HFFc6 (cell line): ENCODE data around the gene ZNF394. TPM values are rescaled to one million over a fixed set of nuclear protein-coding genes. Genes with fewer than 3 reads are reported as not detected.

Experiments used
- DNase-seq: peaks from one replicate; pipeline ENCODE4 v3.0.0-alpha.2; 2018
- H3K27ac Mint-ChIP-seq: 2 replicates; pipeline ENCODE4 v1.8.0; 2020; ENCODE audit warnings: mild to moderate bottlenecking, mixed read lengths
- H3K27me3 Mint-ChIP-seq: 2 replicates; pipeline ENCODE4 v1.8.0; 2021; ENCODE audit warnings: mild to moderate bottlenecking, moderate library complexity, mixed read lengths; ENCODE audit not compliant: insufficient read depth
- H3K36me3 Mint-ChIP-seq: 2 replicates; pipeline ENCODE4 v1.8.0; 2021; ENCODE audit warnings: low read depth, mixed read lengths
- H3K4me1 Mint-ChIP-seq: 2 replicates; pipeline ENCODE4 v1.8.0; 2020; ENCODE audit warnings: low read depth, mixed read lengths
- H3K4me3 Mint-ChIP-seq: 2 replicates; pipeline ENCODE4 v1.8.0; 2020; ENCODE audit warnings: mild to moderate bottlenecking, moderate library complexity, mixed read lengths
- H3K9me3 Mint-ChIP-seq: 2 replicates; pipeline ENCODE4 v1.8.0; 2020; ENCODE audit warnings: mild to moderate bottlenecking, mixed read lengths
- total RNA-seq, 6 experiments: library from RNA; stranded (reverse); fragmentation: NEBNext Ultra II Directional; extraction: Animal tissue kit (Norgen Biotek cat#: 25700); gene quantifications; 2 replicates in 1 of 6; 3 replicates in 5 of 6; pipeline ENCODE4 v1.2.3, GENCODE V29; 2021
- TF ChIP-seq, protein P1 (sequence below): fragments of 200-600 bp; sonication (generic); IDR thresholded peaks from 2 replicates; pipeline ENCODE4 v1.5.0; 2021; ENCODE audit warnings: antibody characterized with exemption, mild to moderate bottlenecking

ZNF394 gene
- total RNA-seq, 6 experiments from 2014 or later: 12.7 to 15.1 (median 14.4) TPM

- H3K27ac Mint-ChIP-seq: peak overlapping the region; percentile 98
- H3K4me1 Mint-ChIP-seq: peaks cover 30% of the 10 kb centered on the region
- peaks cover 4% of the 10 kb centered on the region; the same call in 1 of the 2 replicates for H3K27me3 Mint-ChIP-seq
- H3K4me3 Mint-ChIP-seq: peak overlapping the region; percentile 98
- peaks cover 12% of the 10 kb centered on the region for H3K9me3 Mint-ChIP-seq
- no peak for DNase-seq
- TF ChIP-seq, protein P1, sequence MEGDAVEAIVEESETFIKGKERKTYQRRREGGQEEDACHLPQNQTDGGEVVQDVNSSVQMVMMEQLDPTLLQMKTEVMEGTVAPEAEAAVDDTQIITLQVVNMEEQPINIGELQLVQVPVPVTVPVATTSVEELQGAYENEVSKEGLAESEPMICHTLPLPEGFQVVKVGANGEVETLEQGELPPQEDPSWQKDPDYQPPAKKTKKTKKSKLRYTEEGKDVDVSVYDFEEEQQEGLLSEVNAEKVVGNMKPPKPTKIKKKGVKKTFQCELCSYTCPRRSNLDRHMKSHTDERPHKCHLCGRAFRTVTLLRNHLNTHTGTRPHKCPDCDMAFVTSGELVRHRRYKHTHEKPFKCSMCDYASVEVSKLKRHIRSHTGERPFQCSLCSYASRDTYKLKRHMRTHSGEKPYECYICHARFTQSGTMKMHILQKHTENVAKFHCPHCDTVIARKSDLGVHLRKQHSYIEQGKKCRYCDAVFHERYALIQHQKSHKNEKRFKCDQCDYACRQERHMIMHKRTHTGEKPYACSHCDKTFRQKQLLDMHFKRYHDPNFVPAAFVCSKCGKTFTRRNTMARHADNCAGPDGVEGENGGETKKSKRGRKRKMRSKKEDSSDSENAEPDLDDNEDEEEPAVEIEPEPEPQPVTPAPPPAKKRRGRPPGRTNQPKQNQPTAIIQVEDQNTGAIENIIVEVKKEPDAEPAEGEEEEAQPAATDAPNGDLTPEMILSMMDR: no peak
- H3K36me3 Mint-ChIP-seq: peaks cover 47% of the 10 kb centered on the region
Observed at GRCh38 chr7:99500637-99501009, 542 bp upstream of the ZNF394 start.

DNA sequence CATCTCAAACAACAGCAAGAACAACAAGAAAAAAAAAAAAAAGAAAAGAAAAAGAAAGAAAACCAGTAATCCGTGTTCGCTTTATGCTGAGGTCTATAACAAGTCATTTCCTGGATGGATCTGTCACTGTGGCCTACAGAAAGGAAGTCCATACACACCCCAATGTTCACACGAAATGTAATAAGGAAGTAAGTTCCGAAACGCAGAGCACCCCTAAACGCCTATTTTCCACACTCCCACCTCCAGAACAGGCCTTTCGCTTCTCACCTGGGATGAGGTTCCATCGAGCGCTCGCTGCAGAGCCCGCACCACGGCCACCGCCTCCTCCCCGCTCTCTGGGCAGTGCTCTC lies 735 bp downstream of the ZNF394 start:
- peak overlapping the region; percentile 98 for H3K4me3 Mint-ChIP-seq
- peaks cover 28% of the 10 kb centered on the region for H3K4me1 Mint-ChIP-seq
- peaks cover 23% of the 10 kb centered on the region for H3K9me3 Mint-ChIP-seq
- peaks cover 51% of the 10 kb centered on the region for H3K36me3 Mint-ChIP-seq
- no peak for DNase-seq
- H3K27ac Mint-ChIP-seq: peak overlapping the region; percentile 98
- TF ChIP-seq, protein P1: no peak
- H3K27me3 Mint-ChIP-seq: peaks cover 3% of the 10 kb centered on the region; the same call in 1 of the 2 replicates

- peaks cover 3% of the 10 kb centered on the region; the same call in 1 of the 2 replicates for H3K27me3 Mint-ChIP-seq
- TF ChIP-seq, protein P1: no peak
- H3K36me3 Mint-ChIP-seq: peaks cover 59% of the 10 kb centered on the region
- H3K9me3 Mint-ChIP-seq: peaks cover 31% of the 10 kb centered on the region
- peak overlapping the region; percentile 98 for H3K27ac Mint-ChIP-seq
- no peak for DNase-seq
- peak overlapping the region; percentile 98 for H3K4me3 Mint-ChIP-seq
- peaks cover 28% of the 10 kb centered on the region for H3K4me1 Mint-ChIP-seq
Observed at GRCh38 chr7:99498546-99498944, 1.5 kb downstream of the ZNF394 start.

DNA sequence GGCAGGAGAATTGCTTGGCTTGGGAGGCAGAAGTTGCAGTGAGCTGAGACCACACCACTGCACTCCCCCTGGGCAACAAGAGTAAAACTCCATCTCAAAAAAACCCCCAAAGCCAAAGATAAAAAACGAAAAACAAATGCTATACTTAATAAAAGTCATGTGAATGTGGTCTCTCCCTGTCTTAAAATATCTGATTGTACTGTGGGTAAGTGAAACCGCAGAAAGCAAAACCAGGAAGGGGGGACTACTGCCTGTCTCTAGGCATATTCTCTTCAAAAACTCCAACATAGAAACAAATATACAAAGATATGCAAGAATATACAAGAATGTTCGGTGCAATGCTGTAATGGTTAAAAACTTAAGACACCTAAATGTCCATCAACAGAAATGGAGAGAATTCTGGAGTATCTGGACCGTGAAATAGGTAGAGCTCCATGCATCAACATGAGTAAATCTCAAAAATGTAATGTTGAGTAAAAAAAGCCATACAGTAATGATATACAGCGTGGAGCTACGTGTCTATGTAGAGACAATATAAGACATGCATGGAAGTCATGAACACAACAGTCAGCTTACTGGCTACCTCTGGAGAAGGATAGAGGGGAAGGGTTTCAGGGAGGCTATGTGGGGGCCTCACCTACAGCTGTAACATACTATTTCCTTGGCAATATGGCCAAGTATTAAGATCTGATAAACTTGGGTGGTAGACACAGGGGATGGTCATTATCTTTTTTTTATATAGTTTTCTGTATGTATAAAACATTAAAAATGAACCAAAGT lies 2.1 kb downstream of the ZNF394 start:
- TF ChIP-seq, protein P1: no peak

GRCh38 chr7:99493823-99494222 lies 6.3 kb downstream of the ZNF394 start:
- TF ChIP-seq, protein P1: no peak
- Mint-ChIP-seq H3K27me3 (no peaks in the 10 kb centered on the region; the same call in 1 of the 2 replicates), H3K4me3 (no peak overlapping the region), H3K4me1 (peaks cover 15% of the 10 kb centered on the region), H3K27ac (no peak overlapping the region), H3K36me3 (peaks cover 63% of the 10 kb centered on the region), H3K9me3 (peaks cover 37% of the 10 kb centered on the region)
- DNase-seq: no peak

More for the DNA sequence above, 2.1 kb downstream of the ZNF394 start:
- Mint-ChIP-seq H3K27ac (no peak overlapping the region), H3K27me3 (peaks cover 3% of the 10 kb centered on the region; the same call in 1 of the 2 replicates), H3K4me1 (peaks cover 28% of the 10 kb centered on the region), H3K36me3 (peaks cover 65% of the 10 kb centered on the region), H3K9me3 (peaks cover 37% of the 10 kb centered on the region), H3K4me3 (peak overlapping the region; percentile 98)
- no peak for DNase-seq
